K562 (cell line): Measurements from ENCODE around the gene GLI3. TPM values are rescaled to one million over a fixed set of nuclear protein-coding genes. Genes with fewer than 3 reads are reported as not detected.

ENCODE experiments used
- HDAC3 ChIP-seq: fragments of 450-650 bp; IDR thresholded peaks from 2 replicates; pipeline ENCODE4 v1.6.1; 2018; ENCODE audit warnings: borderline replicate concordance, mild to moderate bottlenecking, moderate library complexity; ENCODE audit not compliant: partially characterized antibody
- HOXB6 ChIP-seq: fragments of 250-450 bp; sonication (Bioruptor Pico); IDR thresholded peaks from 2 replicates; pipeline ENCODE4 v1.5.1; 2022; ENCODE audit warnings: mild to moderate bottlenecking, borderline replicate concordance
- POU5F1 ChIP-seq: fragments of 150-350 bp; IDR thresholded peaks from 2 replicates; pipeline ENCODE4 v1.6.1; 2014; ENCODE audit warnings: borderline replicate concordance, low read length, low read depth, mild to moderate bottlenecking; ENCODE audit not compliant: partially characterized antibody
- SMAD1 ChIP-seq: fragments of 150-350 bp; IDR thresholded peaks from 2 replicates; pipeline ENCODE4 v1.6.1; 2014; ENCODE audit warnings: low read length, low read depth; ENCODE audit not compliant: partially characterized antibody
- polyA plus RNA-seq, 8 experiments: library from polyadenylated mRNA; depleted of rRNA in 4 of 8; stranded (reverse) in 5 of 8; unstranded in 3 of 8; fragments of >200 nt; fragmentation: Nextera tagmentation in 2 of 8; fragmentation: Illumina TruSeq in 1 of 8; extraction: Ambion mirVana in 2 of 8; extraction: Trizol in 1 of 8; gene quantifications; 2 replicates each; pipeline versions ENCODE4 v1.2.1 to v1.2.3, GENCODE V29; 2011 to 2014; ENCODE audit warnings: inconsistent platforms in 1 of 8, missing spikeins in 1 of 8
- total RNA-seq, 7 experiments: library from RNA; depleted of rRNA in 6 of 7; stranded (reverse); fragments of >200 nt in 6 of 7; fragmentation: Illumina TruSeq in 2 of 7; extraction: Trizol in 2 of 7; gene quantifications; 2 replicates each; pipeline versions ENCODE4 v1.2.1 to v1.2.3, GENCODE V29; 2011 to 2021; ENCODE audit warnings: low replicate concordance in 1 of 7
- TF ChIP-seq, protein P1 (sequence below): fragments of 450-650 bp; IDR thresholded peaks from 2 replicates; pipeline ENCODE4 v1.7.1; 2018; ENCODE audit warnings: mild to moderate bottlenecking, low read depth; ENCODE audit not compliant: partially characterized antibody
- TF ChIP-seq, protein P2 (sequence below): fragments of 450-650 bp; IDR thresholded peaks from 2 replicates; pipeline ENCODE4 v1.6.1; 2016
- TF ChIP-seq, protein P3 (sequence below): fragments of 250-450 bp; sonication (Bioruptor Pico); IDR thresholded peaks from 2 replicates; pipeline ENCODE4 v1.5.0; 2020; ENCODE audit warnings: mild to moderate bottlenecking

Gene GLI3
- total and polyA plus RNA-seq, 9 of the 15 experiments (the other 6 are each of a cell fraction or from before 2014, with no cell fraction given) = 0.01 to 0.18 (median 0.07) TPM; not detected in 6

DNA sequence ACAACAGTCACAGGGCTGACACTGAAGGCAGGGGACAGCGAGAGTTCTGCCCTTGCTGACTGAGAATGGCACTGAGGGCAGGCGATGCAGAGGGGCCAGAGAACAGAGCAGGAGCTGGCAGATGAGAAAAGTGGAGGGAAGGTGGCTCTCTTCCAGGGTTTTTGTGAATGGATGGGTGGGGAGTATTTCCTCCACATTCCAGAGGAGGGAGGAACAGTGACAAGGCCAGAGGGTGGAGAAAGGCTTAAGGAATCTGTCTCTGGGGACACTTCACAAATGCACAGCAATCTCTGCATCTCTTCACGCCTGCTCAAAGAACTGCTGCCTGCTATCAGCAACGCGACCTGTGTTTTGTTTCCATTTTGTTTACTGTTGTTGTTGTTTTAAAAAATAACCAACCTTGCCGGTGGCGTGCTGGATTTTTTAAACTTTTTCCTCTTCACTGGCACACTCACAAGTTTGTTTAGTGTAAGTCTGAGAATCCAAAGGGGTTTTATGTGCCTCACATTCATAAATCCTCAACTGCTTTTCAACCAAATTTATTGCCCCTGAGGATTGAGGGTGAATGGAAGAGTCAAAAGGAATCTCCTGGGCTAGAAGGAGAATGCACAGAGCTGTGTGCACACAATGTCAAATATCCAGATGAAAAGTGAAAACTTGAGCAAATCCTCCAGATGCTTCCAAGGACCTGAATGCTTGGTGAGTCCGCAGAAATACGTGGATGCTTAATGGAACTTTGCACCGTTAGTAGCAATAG lies 129.3 kb downstream of the GLI3 start (continued):
- TF ChIP-seq, protein P1, sequence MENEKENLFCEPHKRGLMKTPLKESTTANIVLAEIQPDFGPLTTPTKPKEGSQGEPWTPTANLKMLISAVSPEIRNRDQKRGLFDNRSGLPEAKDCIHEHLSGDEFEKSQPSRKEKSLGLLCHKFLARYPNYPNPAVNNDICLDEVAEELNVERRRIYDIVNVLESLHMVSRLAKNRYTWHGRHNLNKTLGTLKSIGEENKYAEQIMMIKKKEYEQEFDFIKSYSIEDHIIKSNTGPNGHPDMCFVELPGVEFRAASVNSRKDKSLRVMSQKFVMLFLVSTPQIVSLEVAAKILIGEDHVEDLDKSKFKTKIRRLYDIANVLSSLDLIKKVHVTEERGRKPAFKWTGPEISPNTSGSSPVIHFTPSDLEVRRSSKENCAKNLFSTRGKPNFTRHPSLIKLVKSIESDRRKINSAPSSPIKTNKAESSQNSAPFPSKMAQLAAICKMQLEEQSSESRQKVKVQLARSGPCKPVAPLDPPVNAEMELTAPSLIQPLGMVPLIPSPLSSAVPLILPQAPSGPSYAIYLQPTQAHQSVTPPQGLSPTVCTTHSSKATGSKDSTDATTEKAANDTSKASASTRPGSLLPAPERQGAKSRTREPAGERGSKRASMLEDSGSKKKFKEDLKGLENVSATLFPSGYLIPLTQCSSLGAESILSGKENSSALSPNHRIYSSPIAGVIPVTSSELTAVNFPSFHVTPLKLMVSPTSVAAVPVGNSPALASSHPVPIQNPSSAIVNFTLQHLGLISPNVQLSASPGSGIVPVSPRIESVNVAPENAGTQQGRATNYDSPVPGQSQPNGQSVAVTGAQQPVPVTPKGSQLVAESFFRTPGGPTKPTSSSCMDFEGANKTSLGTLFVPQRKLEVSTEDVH = no peak
- TF ChIP-seq HDAC3 (no peak), HOXB6 (CRISPR knock-in tag) (no peak), POU5F1 (no peak), SMAD1 (no peak)
- TF ChIP-seq, protein P2, sequence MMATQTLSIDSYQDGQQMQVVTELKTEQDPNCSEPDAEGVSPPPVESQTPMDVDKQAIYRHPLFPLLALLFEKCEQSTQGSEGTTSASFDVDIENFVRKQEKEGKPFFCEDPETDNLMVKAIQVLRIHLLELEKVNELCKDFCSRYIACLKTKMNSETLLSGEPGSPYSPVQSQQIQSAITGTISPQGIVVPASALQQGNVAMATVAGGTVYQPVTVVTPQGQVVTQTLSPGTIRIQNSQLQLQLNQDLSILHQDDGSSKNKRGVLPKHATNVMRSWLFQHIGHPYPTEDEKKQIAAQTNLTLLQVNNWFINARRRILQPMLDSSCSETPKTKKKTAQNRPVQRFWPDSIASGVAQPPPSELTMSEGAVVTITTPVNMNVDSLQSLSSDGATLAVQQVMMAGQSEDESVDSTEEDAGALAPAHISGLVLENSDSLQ = no peak
- TF ChIP-seq, protein P3, sequence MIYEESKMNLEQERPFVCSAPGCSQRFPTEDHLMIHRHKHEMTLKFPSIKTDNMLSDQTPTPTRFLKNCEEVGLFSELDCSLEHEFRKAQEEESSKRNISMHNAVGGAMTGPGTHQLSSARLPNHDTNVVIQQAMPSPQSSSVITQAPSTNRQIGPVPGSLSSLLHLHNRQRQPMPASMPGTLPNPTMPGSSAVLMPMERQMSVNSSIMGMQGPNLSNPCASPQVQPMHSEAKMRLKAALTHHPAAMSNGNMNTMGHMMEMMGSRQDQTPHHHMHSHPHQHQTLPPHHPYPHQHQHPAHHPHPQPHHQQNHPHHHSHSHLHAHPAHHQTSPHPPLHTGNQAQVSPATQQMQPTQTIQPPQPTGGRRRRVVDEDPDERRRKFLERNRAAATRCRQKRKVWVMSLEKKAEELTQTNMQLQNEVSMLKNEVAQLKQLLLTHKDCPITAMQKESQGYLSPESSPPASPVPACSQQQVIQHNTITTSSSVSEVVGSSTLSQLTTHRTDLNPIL (CRISPR knock-in tag) = no peak
